ENCODE data around the gene ICAM1. TPM values are rescaled to one million over a fixed set of nuclear protein-coding genes. Genes with fewer than 3 reads are reported as not detected.

The ICAM1 gene
- total RNA-seq, 3 donors from 2014 or later: 20.6 to 52.2 (median 20.8) TPM

DNA sequence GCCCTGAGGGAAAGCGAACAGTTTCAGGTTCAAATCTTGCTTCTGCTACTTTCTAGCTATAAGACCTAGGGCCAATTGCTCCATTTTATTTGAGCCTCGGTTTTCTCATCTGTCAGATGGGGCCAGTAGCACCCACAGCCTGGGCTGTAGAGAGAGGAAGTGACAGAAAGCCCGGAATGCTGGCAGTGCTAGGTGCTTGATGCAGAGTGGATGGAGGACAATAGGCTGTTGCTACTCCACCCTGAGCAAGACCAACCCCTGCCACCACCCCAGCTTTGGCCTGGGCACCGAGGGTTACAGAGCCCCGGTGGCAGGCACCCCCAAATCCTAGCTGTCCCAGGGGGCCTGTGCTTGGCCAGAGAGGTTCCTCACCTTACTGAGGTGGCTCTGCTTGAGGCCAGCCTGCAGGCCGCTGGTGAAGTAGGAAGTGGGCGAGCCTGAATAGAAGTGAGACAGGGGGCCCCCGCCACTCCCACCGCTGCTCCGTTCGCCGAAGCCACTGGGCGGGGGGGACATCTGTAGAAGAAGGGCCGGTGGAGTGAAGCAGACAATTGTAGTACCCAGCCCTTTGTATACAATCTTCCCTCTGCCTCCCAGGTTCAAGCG, 47.0 kb downstream of the ICAM1 start:
- no peaks in the 10 kb centered on the region for H3K9me3 ChIP-seq
- intact Hi-C loops (cut with DNase I; ENCODE audit: low total_unique reads): no loop called here
- H3K27me3 ChIP-seq: no peaks in the 10 kb centered on the region
- no peak for DNase-seq (ENCODE audit: low spot score in 2 of 2)
- H3K4me1 ChIP-seq: no peaks in the 10 kb centered on the region
- no peak overlapping the region for H3K4me3 ChIP-seq
- peaks cover 19% of the 10 kb centered on the region for H3K36me3 ChIP-seq
- TF ChIP-seq POLR2A (IDR thresholded peaks at IDR 0.05) (no peak), POLR2AphosphoS5 (IDR thresholded peaks at IDR 0.05) (no peak)
- TF ChIP-seq, protein P1, sequence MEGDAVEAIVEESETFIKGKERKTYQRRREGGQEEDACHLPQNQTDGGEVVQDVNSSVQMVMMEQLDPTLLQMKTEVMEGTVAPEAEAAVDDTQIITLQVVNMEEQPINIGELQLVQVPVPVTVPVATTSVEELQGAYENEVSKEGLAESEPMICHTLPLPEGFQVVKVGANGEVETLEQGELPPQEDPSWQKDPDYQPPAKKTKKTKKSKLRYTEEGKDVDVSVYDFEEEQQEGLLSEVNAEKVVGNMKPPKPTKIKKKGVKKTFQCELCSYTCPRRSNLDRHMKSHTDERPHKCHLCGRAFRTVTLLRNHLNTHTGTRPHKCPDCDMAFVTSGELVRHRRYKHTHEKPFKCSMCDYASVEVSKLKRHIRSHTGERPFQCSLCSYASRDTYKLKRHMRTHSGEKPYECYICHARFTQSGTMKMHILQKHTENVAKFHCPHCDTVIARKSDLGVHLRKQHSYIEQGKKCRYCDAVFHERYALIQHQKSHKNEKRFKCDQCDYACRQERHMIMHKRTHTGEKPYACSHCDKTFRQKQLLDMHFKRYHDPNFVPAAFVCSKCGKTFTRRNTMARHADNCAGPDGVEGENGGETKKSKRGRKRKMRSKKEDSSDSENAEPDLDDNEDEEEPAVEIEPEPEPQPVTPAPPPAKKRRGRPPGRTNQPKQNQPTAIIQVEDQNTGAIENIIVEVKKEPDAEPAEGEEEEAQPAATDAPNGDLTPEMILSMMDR (IDR thresholded peaks at IDR 0.05): no peak
- no peak overlapping the region for H3K27ac ChIP-seq

DNA sequence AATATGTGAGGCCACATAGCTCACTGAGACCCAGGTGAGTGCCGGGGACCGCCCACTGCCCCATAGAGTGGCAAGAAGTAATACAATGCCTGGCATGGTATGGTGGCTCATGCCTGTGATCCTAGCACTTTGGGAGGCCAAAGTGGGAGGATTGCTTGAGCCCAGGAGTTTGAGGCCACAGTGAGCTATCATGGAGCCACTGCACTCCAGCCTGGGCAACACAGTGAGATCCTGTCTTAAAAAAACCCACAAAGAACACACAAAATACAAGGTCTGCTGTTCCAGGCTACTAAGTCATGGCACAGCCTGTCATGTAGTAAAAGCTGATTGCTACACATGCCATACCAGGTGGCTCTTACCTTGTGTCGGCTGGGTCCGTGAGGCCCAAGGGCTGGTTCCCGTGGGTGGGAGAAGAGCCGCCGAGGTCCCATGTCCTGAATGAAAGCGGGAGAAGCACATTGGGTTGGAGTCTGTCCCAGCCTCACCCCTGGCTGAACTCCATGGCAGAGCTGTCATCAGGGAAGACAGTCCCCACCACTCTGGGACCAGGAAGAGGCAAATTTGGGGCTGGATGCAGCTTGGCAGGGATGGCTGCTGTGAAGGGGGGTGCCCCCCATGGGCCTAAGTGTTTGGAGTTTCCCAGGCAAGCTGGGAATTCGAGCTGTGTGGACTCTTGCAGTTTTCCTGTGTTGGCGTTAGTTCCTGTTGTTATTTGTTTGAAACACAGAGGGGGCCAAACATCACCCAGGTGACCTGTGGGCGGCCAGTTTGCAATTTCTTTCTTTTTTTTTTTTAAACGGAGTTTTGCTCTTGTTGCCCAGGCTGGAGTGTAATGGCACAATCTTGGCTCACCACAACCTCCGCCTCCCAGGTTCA, 48.1 kb downstream of the ICAM1 start:
- Histone ChIP-seq H3K27me3 (no peaks in the 10 kb centered on the region), H3K36me3 (peaks cover 21% of the 10 kb centered on the region), H3K27ac (no peak overlapping the region), H3K4me3 (no peak overlapping the region), H3K9me3 (no peaks in the 10 kb centered on the region), H3K4me1 (no peaks in the 10 kb centered on the region)
- intact Hi-C loops (cut with DNase I; ENCODE audit: low total_unique reads): no loop called here
- TF ChIP-seq, protein P1 (IDR thresholded peaks at IDR 0.05): no peak
- TF ChIP-seq POLR2AphosphoS5 (IDR thresholded peaks at IDR 0.05) (no peak), POLR2A (IDR thresholded peaks at IDR 0.05) (no peak)
- no peak for DNase-seq (ENCODE audit: low spot score in 2 of 2)

DNA sequence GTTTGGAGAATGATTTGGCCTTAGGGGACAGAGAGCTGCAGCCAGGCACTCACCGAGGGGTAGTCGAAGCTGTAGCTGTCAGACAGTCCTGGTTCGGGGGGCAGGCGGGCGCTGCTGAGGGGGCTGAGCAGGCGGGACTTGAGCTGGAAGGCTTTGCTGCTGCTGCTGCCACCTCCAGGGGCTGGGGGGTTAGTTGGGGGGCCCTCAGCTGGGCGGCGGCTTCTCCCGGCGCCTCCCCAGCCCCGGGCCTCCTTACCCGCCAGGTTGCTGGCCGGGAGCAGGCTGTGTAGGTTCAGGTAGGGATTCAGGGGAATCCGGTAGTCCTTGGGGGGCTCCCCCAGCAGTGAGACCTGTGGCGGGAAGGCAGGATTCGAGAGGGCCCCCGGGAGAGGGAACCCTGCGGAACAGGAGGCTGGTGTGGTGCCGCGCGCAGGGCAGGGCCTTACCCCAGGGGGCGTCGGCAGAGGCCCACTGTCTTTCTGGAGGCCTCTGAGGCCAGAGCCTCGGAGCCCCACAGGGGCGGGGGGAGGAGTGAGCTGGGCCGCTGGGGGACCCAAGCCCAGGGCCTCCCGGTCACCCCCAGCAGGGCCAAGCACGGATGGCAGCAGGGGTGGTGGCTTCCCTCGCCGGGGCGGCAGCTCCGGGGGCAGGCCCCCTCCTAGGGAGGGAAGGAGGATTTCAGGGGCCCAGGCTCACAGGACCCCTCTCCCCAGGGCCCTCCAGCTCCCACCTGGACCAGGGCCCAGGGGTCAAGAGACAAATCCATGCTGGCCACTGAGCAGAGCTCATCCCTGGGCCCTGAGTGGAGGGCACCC, 49.9 kb downstream of the ICAM1 start:
- no peak overlapping the region for H3K27ac ChIP-seq
- TF ChIP-seq POLR2AphosphoS5 (IDR thresholded peaks at IDR 0.05) (no peak), POLR2A (IDR thresholded peaks at IDR 0.05) (no peak)
- TF ChIP-seq, protein P1 (IDR thresholded peaks at IDR 0.05): no peak

DNA sequence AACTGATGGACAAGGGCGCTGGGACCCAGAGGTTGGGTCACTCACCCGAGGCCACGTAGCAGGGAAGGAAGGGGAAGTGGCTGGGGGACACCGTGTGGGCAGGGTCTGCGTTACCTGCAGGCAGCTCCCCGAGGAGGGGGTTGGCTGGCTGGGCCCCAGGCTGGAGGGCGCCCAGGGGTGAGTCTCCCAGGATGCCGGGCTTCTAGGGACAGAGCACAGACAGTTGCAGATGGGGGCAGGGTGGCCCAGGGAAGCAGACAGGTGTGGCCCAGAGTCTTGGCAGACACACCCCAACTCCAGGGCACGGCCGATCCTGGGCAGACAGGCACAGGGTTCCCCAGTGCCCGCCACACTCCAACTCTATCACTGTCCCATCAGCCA, 50.5 kb downstream of the ICAM1 start:
- no peaks in the 10 kb centered on the region for H3K9me3 ChIP-seq
- DNase-seq (ENCODE audit: low spot score in 2 of 2): no peak
- no peak overlapping the region for H3K4me3 ChIP-seq
- TF ChIP-seq POLR2A (IDR thresholded peaks at IDR 0.05) (no peak), POLR2AphosphoS5 (IDR thresholded peaks at IDR 0.05) (no peak)
- TF ChIP-seq, protein P1 (IDR thresholded peaks at IDR 0.05): no peak
- peaks cover 21% of the 10 kb centered on the region for H3K36me3 ChIP-seq
- intact Hi-C loops (cut with DNase I; ENCODE audit: low total_unique reads): no loop called here
- no peak overlapping the region for H3K27ac ChIP-seq
- no peaks in the 10 kb centered on the region for H3K27me3 ChIP-seq
- H3K4me1 ChIP-seq: no peaks in the 10 kb centered on the region

More for the DNA sequence above, 49.9 kb downstream of the ICAM1 start:
- H3K27me3 ChIP-seq: no peaks in the 10 kb centered on the region
- H3K36me3 ChIP-seq: peaks cover 21% of the 10 kb centered on the region
- intact Hi-C loops (cut with DNase I; ENCODE audit: low total_unique reads): no loop called here
- H3K4me1 ChIP-seq: no peaks in the 10 kb centered on the region
- no peak overlapping the region for H3K4me3 ChIP-seq
- no peak for DNase-seq (ENCODE audit: low spot score in 2 of 2)
- H3K9me3 ChIP-seq: no peaks in the 10 kb centered on the region
